Transverse colon (tissue), 3 donors: ENCODE results near the gene POU4F2.

Experiments
- CTCF ChIP-seq, 5 experiments: fragments of 200-600 bp in 3 of 5; fragments of 450-650 bp in 2 of 5; sonication (generic) in 3 of 5; IDR thresholded peaks; 1 replicate in 2 of 5; 2 replicates in 3 of 5; pipeline ENCODE4 v1.5.1; 2016 to 2017; ENCODE audit warnings: antibody characterized with exemption in 5 of 5, inconsistent platforms in 3 of 5, mild to moderate bottlenecking in 2 of 5, moderate library complexity in 1 of 5
- EP300 ChIP-seq: sonication (generic); formaldehyde crosslinking; IDR thresholded peaks from one replicate; pipeline ENCODE4 v1.6.1; 2017; ENCODE audit warnings: antibody characterized with exemption, low read depth
- POLR2A ChIP-seq: fragments of 450-650 bp; IDR thresholded peaks from one replicate; pipeline ENCODE4 v1.6.1; 2016; ENCODE audit warnings: antibody characterized with exemption, mild to moderate bottlenecking, moderate library complexity

GRCh38 chr4:146674829-146675570 is 36.3 kb downstream of the POU4F2 start:
- TF ChIP-seq CTCF (IDR thresholded peaks at IDR 0.05): no peak
- no peak for TF ChIP-seq POLR2A
- no peak for TF ChIP-seq EP300
